Testis (tissue), 3 donors: ENCODE results near the gene KCNQ1. TPM values are rescaled to one million over a fixed set of nuclear protein-coding genes. Genes with fewer than 3 reads are reported as not detected.

Experiments used
- DNase-seq: peaks from one replicate; pipeline ENCODE4 v3.0.0-alpha.2; 2019
- H3K27ac ChIP-seq, 2 donors: fragments of 200-600 bp; sonication (generic); one replicate each; pipeline ENCODE4 v1.5.1; 2019
- H3K27me3 ChIP-seq: fragments of 200-600 bp; sonication (generic); one replicate; pipeline ENCODE4 v1.5.1; 2019
- H3K36me3 ChIP-seq: fragments of 200-600 bp; sonication (generic); one replicate; pipeline ENCODE4 v1.5.1; 2017; ENCODE audit warnings: low read depth; ENCODE audit errors: missing control alignments
- H3K4me1 ChIP-seq: fragments of 200-600 bp; sonication (generic); one replicate; pipeline ENCODE4 v1.5.1; 2019
- H3K4me3 ChIP-seq, 2 donors: fragments of 200-600 bp; sonication (generic); one replicate each; pipeline ENCODE4 v1.5.1; 2017 to 2019
- H3K9me3 ChIP-seq: fragments of 200-600 bp; sonication (generic); one replicate; pipeline ENCODE4 v1.5.1; 2017
- POLR2A ChIP-seq: fragments of 450-650 bp; IDR thresholded peaks from one replicate; pipeline ENCODE4 v1.6.1; 2017; ENCODE audit warnings: antibody characterized with exemption, mild to moderate bottlenecking, moderate library complexity
- WGBS, 2 donors: methylation state at CpG; one replicate each; pipeline ENCODE4 v1.1.5; 2018; 5-methylcytosine and 5-hydroxymethylcytosine counted together
- intact Hi-C: fragments of 100-400 bp; cut with DNase I; formaldehyde crosslinking; loops from one replicate; pipeline ENCODE4 v1.15.1; 2023; ENCODE audit warnings: low total_unique reads
- polyA plus RNA-seq: library from polyadenylated mRNA; stranded (reverse); fragments of 350-450 nt; fragmentation: Illumina TruSeq; extraction: RNeasy Lipid Tissue Mini Kit (QIAGEN cat#74804); gene quantifications from one replicate; pipeline ENCODE4 v1.2.3, GENCODE V29; 2014; ENCODE audit warnings: low read depth, low replicate concordance; ENCODE audit not compliant: insufficient read depth
- total RNA-seq, 2 donors: library from RNA; depleted of rRNA; stranded (reverse); fragments of >200 nt; gene quantifications; one replicate each; pipeline ENCODE4 v1.2.3, GENCODE V29; 2016
- TF ChIP-seq, protein P1 (sequence below), 3 experiments: fragments of 450-650 bp in 2 of 3; fragments of 200-600 bp in 1 of 3; sonication (generic) in 1 of 3; IDR thresholded peaks; one replicate each; pipeline ENCODE4 v1.5.1; 2016 to 2019; ENCODE audit warnings: antibody characterized with exemption in 3 of 3, mild to moderate bottlenecking in 2 of 3, moderate library complexity in 1 of 3

KCNQ1 gene
- total and polyA plus RNA-seq, 3 donors from 2014 or later: 6.0 to 24.2 (median 12.8) TPM

DNA sequence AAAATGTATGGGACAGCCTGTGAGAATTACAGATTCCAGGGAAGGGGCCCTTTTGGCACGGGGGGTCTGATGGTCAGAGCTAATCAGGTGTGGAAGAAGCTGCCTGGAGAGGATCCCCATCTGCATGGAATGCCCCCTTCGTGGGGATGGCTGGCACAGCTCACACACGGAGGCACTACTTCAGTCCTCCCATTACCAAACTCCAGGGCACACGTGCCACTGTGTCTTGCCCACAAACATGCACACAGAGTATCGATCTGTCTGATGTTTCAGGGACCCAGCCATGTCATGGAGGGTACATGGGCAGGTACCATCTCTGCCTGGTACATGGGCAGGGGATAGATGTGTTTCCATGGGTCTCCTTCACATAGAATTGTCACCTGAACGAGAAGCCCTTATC, 240.2 kb downstream of the KCNQ1 start:
- Histone ChIP-seq H3K4me3 (no peak overlapping the region), H3K4me1 (no peaks in the 10 kb centered on the region), H3K9me3 (no peaks in the 10 kb centered on the region), H3K27me3 (no peaks in the 10 kb centered on the region), H3K36me3 (no peaks in the 10 kb centered on the region), H3K27ac (no peak overlapping the region)
- TF ChIP-seq, protein P1, sequence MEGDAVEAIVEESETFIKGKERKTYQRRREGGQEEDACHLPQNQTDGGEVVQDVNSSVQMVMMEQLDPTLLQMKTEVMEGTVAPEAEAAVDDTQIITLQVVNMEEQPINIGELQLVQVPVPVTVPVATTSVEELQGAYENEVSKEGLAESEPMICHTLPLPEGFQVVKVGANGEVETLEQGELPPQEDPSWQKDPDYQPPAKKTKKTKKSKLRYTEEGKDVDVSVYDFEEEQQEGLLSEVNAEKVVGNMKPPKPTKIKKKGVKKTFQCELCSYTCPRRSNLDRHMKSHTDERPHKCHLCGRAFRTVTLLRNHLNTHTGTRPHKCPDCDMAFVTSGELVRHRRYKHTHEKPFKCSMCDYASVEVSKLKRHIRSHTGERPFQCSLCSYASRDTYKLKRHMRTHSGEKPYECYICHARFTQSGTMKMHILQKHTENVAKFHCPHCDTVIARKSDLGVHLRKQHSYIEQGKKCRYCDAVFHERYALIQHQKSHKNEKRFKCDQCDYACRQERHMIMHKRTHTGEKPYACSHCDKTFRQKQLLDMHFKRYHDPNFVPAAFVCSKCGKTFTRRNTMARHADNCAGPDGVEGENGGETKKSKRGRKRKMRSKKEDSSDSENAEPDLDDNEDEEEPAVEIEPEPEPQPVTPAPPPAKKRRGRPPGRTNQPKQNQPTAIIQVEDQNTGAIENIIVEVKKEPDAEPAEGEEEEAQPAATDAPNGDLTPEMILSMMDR (IDR thresholded peaks at IDR 0.05): no peak
- no peak for TF ChIP-seq POLR2A
- 80 to 93% methylated on average over 4 to 6 of the region's 6 CpGs for WGBS, 2 donors
- no peak for DNase-seq
- intact Hi-C loops: no loop called here

DNA sequence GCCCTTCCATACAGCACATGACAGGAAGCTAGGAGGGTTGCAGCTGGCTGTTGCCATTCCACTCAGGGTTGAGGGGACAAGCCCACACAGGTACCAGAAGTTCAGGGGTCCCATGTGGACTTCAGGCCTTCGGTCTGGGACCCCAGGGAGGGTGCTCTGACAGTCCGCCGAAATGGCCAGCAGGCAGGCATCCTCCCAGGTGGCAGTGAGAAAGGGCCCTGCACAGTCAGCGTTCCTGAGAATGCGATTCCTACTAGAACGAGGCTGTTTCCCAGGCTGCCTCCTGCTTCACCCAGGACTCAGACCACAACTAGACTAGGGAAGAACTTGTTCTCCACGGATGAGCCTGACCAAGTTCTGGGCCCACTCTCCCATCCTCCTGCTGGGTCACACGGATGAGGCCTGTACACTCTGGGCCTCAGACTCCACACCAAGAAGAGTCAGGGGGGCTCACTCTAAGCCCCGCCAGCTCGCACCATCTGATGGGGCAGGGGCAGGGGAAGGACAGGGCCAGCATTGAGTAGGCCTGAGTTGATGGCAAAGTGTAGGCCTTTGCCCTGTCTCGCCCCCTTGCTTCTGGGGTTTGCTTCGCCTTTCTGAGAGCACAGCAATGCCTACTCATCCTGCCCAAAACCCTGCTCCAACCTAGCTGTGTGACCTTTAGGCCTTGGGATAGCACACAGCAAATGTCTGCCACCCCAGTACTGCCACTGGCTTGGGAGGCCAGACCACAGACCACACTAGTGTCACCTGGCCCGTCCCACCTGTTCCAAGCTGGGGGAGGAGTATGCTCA, 241.0 kb downstream of the KCNQ1 start:
- TF ChIP-seq, protein P1 (IDR thresholded peaks at IDR 0.05): no peak
- no peak for TF ChIP-seq POLR2A
- Histone ChIP-seq H3K36me3 (no peaks in the 10 kb centered on the region), H3K27me3 (no peaks in the 10 kb centered on the region), H3K27ac (no peak overlapping the region), H3K9me3 (no peaks in the 10 kb centered on the region), H3K4me3 (no peak overlapping the region), H3K4me1 (no peaks in the 10 kb centered on the region)
- no peak for DNase-seq
- intact Hi-C loops: no loop called here
- WGBS, 2 donors: 93 to 96% methylated on average over 2 to 13 of the region's 13 CpGs

DNA sequence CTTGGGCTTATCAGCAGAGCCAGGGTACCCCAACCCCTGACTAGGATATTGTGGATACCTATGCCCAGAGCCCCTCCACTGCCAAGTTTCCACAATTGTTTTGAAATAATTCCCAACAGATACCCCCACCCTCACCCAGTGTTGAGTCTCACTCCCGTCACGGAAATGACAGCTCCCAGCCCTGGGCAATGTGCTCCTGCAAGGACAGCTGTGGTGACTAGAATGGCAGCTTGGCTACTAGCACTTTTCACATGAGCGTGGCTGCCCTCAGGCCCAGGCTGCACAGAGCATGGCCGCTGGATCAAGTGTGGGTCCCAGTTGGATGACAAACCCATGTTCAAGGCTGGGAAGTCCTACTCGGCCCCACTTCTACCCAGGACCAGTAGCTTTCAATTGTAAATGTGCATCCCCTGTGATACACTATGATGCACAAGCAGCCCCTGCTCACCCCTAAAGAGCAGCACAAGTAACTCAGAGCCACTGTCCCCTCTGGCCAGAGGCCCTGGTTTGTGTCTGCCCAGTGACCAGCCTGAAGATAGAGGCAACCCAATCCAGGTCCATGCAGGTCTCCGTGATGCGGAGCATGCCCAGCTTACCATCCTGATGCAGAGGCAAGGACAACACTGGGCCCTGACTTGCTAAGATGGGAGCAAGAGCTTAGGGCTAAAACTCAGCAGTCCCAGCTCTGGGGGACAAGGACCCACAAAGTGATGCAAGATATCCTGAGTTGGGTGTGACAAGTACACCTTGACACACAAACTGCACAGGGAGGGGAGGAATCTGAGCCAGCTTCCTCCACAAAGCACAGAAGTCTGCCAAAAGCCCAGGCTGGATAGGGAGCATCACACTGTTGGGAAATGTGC, 241.8 kb downstream of the KCNQ1 start:
- WGBS, 2 donors: 94 to 95% methylated on average over 4 to 7 of the region's 7 CpGs

DNA sequence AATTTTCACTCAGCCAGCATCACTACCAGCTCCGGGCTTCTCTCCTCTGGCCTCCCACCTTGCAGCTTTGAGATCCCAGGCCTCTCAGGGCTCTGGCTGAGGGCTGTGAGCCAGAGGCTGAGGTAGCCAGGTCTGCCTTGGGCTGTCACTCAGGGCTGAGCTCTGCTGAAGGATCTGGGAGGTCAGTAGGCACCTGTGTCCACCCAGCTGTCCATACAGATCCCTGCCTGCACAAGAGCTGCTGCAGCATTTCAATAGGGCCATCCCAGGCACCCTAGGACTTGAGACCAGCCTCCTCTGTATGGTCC, 242.4 kb downstream of the KCNQ1 start:
- Histone ChIP-seq H3K36me3 (no peaks in the 10 kb centered on the region), H3K27me3 (no peaks in the 10 kb centered on the region), H3K9me3 (no peaks in the 10 kb centered on the region), H3K27ac (no peak overlapping the region), H3K4me1 (no peaks in the 10 kb centered on the region), H3K4me3 (no peak overlapping the region)
- intact Hi-C loops: no loop called here
- no peak for TF ChIP-seq POLR2A
- TF ChIP-seq, protein P1 (IDR thresholded peaks at IDR 0.05): no peak
- DNase-seq: no peak
- 100% methylated on average over 1 of the region's 1 CpG for WGBS, 2 donors

More for the DNA sequence above, 241.8 kb downstream of the KCNQ1 start:
- no peaks in the 10 kb centered on the region for H3K36me3 ChIP-seq
- no peak overlapping the region for H3K27ac ChIP-seq
- no peak overlapping the region for H3K4me3 ChIP-seq
- no peaks in the 10 kb centered on the region for H3K9me3 ChIP-seq
- no peaks in the 10 kb centered on the region for H3K27me3 ChIP-seq
- no peak for DNase-seq
- TF ChIP-seq POLR2A: no peak
- TF ChIP-seq, protein P1 (IDR thresholded peaks at IDR 0.05): no peak
- H3K4me1 ChIP-seq: no peaks in the 10 kb centered on the region
- intact Hi-C loops: no loop called here
